NOMO-1 treated with DMSO at 0.1 percent for 48 hours (cell line): ENCODE measurements around the gene CSMD2.
"Not testable (repeated sequence)": the region's sequence is repeated elsewhere in the genome, so short reads cannot be mapped to it uniquely, and the experiment has no call there.

ENCODE experiments used
- DNase-seq: peaks from one replicate; lab custom pipeline; 2025; ENCODE audit not compliant: unreplicated experiment; lab: John Stamatoyannopoulos, UW

The CSMD2 gene

DNA sequence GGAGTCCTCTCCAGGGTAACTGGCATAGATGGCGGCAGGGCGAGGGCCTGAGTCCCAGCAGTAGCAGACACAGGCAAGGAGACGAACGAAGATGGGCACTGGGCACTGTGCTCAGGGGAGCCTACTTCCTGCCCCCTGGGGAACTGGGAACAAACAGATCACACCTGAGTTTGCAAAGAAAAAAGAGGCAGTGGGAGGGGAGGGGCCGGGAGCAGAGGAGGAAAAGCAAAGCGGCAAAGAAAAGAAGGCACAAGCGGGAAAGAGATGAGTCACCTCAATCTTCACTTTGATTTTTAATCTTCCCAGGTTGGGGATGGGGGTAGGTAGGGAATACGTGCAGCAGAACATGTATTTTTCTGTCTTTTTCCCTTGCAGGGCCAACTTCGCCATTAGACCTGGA is 648.6 kb downstream of the CSMD2 start:
- no peak for DNase-seq

DNA sequence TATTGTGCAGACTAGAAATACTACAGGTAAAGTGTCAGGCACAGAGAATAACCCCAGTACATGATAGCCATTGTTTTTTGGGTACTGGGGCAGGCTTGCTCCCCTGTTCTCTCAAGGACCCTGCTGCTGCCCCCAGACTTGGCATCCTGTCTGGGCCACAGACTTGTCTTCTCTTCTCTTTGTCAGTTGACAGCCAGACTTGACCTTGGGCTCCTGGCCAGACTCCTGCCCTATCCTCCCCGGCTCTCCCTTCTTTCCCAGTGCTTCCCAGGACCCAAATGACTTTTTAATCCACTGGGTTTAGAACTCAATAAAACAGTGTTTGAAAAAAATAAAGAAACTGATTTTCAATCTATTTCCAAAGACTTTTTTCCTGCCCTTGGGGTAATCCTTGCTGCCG is 649.4 kb downstream of the CSMD2 start:
- DNase-seq = no peak

DNA sequence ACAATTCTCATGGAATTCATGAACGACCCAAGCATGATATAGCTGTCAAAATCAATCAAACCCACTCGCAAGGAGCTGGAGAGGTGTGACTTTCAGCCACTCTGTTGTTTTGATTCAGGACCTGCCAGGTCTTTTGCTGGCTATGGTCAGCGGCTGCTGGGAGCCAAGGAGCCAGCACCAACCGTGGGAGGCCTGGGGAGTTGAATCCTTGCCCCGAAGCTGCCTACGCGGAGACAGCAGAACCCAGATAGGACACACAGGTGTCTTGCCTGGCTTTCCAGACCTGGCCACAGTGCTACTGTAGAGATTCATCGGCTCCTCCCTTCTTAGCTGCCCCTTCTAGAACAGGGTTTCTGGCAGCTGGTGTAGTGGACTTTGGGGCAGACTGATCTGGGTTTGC is 649.9 kb downstream of the CSMD2 start:
- no peak for DNase-seq

DNA sequence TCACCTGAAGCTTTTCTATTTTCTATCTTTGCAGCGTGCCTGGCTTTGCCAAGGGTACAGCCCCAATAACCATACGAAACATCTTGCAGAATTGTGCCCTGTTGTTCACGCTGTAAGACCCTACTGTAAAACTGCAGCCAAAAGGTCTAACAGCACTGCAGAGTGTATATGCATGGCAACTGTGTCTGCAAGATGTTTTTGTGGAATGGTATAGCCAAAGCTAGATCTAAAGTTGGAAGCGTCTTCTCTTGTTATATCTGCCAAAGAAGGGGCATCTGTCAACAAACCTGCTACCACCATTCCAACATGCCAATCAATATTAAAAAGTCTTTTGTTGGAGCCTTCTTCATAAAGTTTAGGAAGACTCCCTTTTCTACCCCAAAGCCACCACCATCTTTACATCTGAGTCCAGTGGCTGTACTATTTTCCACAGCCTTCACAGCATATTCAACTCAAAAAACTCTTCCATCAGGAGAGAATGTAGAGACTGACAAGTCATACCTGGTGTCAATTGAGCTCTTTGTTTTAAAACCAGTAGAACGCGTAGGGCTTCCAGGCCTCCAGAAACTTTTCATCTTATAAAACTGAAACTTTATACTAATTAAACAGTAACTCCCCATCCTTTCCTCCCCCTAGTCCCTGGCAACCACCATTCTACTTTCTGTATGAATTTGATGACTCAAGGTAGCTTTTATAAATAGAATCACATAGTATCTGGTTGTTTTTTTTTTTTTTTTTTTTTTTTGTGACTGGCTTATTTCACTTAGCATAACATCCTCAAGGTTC is 652.6 kb downstream of the CSMD2 start:
- DNase-seq = no peak

DNA sequence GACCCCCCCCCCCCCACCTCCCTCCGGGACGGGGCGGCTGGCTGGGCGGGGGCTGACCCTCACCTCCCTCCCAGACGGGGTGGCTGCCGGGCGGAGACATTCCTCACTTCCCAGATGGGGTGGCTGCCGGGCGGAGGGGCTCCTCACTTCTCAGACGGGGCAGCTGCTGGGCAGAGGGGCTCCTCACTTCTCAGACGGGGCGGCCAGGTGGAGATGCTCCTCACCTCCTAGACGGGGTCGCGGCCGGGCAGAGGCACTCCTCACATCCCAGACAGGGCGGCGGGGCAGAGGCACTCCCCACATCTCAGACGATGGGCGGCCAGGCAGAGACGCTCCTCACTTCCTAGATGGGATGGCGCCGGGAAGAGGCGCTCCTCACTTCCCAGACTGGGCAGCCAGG is 655.8 kb downstream of the CSMD2 start:
- not testable (repeated sequence) for DNase-seq

DNA sequence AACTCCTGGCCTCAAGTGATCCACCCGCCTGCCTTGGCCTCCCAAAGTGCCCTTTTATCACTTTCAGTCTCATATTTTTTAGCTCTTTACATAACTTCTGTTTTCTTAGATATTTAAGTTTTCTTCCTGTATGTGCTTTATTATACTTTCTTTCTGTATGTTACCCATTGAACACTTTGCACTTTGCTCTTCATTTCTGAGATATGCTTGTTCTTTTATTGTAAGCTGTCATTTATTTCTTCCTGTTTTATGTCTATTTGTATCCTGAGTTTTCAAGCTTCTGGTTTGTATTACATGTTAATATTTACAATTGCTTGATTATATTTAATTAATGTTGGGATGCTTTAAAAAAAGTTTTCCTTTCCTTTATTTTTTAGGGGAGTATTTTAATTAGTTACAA is 656.9 kb downstream of the CSMD2 start:
- DNase-seq = no peak

DNA sequence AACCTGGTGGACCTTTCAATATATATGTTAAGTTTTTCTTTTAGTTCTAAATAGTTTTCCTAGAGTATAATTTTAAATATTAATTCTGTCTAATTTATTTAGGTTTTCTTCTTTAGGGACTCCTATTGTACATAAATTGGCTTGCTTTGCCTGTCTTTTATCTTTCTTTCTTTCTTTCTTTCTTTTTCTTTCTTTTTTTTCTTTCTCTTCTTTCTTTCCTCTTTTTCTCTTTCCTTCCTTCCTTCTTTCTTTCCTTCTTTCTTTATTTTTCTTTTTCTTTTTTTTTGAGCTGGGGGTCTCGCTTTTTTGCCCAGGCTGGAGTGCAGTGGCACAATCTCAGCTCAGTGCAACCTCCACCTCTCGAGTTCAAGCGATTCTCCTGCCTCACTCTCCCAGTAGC is 657.4 kb downstream of the CSMD2 start:
- no peak for DNase-seq

DNA sequence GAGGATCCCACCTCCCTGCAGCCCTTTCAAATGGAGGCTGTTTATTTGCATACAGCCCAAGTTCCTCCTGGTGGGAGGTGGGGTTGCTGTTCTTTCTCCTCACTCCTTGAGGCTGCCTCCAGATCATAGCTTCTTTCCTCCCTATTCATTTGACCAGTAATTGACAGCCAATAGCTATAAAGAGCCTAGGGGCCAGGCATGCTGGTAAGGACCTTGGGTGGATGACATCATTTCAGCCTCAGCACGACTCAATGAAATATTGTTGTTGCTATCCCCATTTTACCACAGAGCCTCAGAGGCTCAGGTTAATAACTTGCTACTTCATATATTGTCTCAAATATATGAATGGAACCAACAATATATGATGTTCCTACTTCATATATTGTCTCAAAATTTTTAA is 661.5 kb downstream of the CSMD2 start:
- DNase-seq = no peak

DNA sequence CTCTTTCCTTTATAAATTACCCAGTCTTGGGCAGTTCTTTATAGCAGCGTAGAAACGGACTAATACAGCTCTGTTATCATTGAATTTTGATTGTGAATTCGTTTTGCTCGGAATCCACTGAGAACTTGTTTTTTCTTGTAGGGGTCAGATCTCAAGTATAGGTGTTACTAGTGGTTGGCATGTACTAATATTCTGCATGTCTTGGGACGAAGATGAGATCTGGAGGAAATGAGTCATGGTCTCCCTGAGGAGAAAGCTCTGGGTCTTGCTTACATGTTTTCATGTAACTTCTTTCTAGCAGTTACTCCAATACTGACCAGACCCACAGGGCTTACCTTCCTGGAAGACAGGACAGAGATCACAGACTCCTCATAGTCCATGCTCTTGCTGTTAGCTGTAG is 662.3 kb downstream of the CSMD2 start:
- no peak for DNase-seq

DNA sequence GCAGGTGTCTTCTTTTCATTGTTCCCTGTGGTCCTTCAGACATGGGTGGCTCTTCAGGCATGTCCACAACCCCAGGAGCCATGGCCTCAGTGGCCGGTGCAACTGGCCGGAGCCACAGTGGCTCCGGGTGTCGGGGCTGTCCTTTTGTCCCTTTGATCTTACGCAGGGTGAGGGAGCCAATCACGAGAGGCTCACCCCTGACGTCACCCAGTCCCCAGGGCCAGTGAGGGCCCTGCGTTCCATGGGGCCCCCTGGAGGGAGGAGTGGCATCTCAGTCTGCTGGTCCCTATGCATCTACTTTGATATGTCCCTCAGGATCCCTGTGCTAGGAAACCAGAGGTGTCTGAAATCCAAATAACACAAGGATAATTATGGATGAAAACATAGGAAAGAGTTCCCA is 663.3 kb downstream of the CSMD2 start:
- DNase-seq = no peak

DNA sequence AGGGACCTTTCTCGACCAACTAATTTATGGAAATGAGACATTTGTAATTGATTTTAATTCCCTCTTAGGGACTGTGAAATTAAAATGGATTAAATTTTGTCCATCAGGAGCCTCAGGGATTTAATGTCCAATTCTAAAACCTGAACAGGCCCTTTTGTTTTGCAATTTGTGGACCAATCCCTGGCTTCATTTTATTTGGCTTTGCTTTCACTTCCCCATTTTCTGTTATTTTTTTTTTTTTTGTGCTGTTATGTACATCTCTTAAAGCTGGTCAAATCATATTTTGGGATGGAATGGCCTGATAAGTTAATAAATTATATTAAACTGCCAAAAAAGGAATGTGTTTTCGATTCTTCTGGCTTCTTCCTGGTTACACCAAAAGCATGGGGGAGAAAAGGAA is 663.7 kb downstream of the CSMD2 start:
- peak; percentile 36 for DNase-seq

DNA sequence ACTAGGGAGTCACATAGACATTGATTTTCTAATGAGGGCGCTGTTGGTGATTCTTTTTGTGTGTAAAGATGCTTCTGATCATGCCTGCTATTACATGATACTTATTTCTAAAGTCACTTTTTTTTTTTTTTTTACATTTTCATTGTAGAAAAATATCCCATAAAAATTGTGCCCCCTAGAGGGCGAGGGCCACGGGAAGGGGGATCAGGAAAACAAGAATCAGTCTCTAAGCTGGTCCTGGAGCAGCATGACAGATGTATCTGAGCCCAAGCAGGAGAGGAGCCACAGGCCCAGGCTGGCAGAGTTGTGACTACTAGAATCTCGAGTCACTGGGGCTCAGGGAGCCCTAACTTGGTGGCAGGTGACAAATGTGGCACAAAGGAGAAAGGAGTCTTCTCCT is 664.5 kb downstream of the CSMD2 start:
- no peak for DNase-seq

DNA sequence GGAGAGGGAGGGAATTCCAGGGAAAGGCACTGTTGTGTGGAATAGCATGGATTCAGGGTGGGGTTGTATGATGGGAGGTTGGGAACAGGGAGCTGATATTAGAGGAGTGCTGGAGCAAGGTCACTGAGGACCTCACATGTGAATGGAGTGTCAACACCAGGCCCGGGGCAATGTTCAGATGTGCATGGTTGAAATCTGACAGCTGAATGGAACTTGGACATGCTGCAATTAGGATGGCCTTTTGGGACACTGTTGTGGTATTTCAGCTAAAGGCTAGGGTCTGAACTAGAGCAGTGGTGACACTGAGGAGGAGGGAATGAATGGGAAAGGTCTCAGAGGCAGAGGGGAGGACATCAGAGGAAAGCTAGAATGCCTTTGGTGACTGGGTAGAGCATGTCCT is 667.6 kb downstream of the CSMD2 start:
- no peak for DNase-seq

DNA sequence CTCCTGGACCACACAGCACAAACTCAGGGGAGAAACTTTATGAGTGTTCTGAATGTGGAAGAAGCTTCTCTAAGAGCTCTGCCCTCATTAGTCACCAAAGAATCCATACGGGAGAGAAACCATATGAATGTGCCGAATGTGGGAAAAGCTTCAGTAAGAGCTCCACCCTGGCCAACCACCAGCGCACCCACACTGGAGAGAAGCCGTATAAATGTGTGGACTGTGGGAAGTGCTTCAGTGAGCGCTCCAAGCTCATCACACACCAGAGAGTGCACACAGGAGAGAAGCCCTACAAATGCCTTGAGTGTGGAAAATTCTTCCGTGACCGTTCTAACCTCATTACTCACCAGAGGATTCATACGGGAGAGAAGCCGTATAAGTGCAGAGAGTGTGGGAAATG is 670.1 kb downstream of the CSMD2 start:
- DNase-seq = no peak

DNA sequence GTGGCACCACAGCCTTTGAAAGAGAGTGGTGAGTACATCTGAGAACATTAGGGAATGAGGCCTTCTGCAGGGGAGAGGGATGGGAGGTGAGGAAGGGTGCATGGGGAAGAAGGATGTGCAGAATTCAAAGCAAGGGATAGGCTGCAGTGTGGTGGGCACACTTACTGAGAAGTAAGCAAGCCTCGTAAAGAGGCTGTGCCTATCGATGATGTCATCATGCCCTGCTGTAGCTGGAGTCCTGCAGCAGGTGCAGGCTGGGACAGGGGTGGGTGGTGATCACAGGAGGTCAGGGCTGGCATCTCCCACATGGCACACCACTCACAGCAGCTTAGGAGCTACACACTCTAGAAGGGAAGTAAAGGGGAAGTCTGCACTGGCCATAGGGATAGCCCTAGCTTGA is 676.4 kb downstream of the CSMD2 start:
- no peak for DNase-seq

DNA sequence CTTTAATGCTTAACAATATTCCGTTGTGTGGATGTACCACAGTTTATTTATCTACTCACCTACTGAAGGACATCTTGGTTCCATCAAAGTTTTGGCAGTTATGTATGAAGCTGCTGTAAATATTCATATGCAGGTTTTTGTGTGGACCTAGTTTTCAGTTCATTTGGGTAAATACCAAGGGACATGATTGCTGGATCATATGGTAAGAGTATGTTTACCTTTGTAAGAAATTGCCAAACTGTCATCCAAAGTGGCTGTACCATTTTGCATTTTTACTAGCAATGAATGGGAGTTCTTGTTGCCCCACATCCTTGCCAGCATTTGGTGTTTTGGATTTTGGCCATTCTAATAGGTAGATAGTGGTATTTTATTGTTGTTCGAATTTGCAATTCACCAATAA is 682.6 kb downstream of the CSMD2 start:
- DNase-seq = no peak

DNA sequence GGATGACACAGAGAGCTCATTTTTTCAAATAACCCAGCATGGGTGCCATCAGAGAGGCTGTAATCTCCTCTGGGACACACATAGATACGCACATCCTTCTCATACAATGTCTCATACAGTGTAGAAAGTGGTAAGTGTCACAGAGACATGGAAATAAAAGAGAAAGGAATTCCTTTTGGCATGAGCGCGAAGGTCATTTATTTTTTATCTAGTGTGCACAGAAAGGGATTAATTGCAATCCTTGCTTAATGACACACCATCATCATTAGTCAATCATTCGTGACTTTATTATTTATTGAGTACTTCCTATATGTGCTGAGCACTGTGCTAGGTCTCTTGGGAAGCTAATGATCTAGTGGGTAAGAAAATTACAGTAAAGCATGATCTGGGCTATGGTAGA is 687.6 kb downstream of the CSMD2 start:
- no peak for DNase-seq

DNA sequence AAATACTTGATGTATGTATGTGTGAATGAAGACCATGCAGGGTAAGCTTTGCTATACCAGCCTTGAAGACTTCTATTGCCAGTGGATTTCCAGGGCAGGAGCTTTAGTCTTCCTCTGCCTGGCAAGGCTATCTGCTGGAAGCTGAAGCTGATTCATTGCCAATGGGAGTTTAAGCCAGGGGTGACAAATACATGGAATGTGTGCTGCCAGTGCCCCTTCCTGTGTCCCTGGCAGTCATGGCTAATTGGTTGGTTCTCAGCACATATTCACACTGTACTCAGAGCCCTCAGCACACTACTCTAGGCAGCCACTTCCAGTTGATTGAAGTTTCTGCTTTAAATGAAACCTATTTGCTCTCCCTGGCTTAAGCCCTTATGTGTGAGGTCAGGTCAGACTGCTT is 691.1 kb downstream of the CSMD2 start:
- no peak for DNase-seq

DNA sequence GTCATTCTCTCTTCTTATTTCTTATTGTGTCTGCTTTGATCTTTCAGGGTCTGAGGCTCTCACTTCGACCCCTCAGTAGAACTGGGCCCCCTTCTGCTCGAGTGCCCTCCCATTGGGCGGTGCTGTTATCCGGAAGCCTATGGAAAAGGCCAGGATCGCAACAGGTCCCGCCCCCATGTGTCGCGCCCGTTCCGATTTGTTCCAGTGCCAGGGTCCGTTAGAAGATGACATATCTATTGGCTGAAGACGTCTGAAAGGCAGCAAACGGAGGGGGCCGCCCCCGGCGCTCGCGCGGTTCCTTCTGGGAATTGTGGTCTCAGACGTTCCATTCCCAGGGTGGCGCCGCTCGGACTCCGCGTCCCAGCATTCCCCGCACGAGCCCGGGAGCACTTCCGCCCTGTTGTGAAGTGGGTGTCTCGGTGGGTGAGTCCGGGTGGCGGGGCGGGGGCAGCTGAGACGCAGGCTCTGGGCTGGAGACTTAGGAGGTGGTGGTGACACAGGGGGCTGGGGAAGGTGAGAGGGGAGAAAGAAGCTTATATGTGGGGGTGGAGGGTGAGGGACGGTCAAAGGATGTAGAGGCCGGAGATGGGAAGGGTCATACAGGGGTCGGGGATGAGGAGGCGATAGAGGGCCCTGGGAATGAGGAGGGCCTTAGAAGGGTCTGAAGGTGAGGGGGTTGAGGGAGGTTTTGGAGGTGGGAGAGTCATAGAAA is 692.6 kb downstream of the CSMD2 start, which contains the start of gene ZSCAN20:
Gene ZSCAN20, plus strand, starts transcription at position 377 of the 712 bp plus-strand sequence. CDS start 6,644 bp downstream, outside the sequence.
- peak; percentile 97 for DNase-seq

DNA sequence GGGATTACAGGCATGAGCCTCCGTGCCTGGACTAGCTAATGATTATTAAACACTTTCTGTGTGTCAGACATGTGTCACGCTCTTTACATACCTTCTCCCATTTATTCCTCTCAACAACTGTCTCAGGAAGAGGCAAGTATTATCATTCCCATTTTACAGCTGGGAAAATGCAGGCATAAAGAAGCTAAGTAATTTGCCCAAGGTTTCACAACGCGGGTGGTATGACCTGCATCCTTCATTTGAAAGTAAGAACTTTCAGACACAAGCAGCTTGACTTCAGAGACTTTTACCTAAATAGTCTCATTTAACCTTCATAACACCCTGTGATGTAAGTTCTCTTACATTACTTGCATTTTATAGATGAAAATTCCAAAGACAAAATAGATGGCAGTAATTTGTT is 693.6 kb downstream of the CSMD2 start:
- no peak for DNase-seq

DNA sequence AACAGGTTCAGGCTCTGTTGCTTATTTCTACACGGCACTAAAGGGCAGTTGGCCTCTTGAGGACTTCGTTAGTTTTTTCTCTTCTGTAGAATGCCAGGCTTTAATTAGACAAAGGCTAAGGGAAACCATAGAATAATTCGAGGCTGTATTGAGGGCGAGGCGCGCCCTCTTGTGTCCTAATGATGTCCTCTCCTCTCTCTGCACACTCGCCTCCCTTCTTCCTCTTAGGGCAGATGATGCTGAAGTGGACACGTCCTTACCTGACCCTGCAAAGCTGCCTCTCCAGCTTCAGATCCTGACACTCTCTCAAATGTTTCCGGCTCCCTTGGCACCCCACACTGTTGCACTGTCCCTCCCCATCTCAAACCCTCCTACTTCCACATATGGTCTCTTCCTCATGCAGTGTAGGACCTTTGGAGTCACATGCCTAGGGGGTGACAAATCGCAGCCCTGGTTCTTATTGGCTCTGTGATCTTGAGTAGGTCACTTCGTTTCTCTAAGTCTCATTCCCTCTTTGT is 694.5 kb downstream of the CSMD2 start:
- DNase-seq = peak; percentile 84

DNA sequence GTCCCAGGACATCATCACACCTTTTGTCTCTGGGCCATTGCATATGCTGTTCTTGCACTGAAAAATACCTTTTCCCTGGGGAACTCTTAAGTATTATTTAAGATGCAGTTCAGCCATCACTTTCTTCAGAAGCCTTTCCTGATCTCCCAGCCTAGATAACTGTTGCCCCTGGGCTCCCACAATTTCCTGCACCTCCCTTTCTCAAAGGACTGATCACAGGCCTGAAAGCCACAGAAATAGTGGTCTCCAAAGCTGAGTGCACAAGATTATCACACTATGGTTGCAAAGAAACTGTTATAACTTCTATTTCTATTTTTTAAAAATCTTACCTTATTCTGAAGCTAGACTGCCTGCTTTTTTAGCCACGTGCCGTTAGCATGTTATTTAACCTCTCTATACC is 695.3 kb downstream of the CSMD2 start:
- DNase-seq = no peak
